Measurements from ENCODE around the gene MMAA.

GRCh38 chr4:145679520-145679919 is 60.3 kb downstream of the MMAA start:
- TF ChIP-seq CTCF (IDR thresholded peaks at IDR 0.05) (no peak), POLR2A (IDR thresholded peaks at IDR 0.05) (no peak)

All from testis (tissue), 2 donors.